GM12892 (cell line): ENCODE results near the gene KREMEN1.

Experiments used
- DNase-seq: peaks from one replicate; pipeline ENCODE4 v3.0.0; 2011; ENCODE audit not compliant: insufficient read length
- FAIRE-seq: peaks from 2 replicates; lab custom pipeline; 2011; peaks lifted over from hg19 to GRCh38; lab: Jason Lieb, UNC
- POLR2A ChIP-seq: IDR thresholded peaks from 2 replicates; pipeline ENCODE4 v1.6.1; 2011; ENCODE audit warnings: low read depth, low read length, control low read depth
- POLR2AphosphoS5 ChIP-seq: IDR thresholded peaks from 2 replicates; pipeline ENCODE4 v1.6.1; 2011; ENCODE audit warnings: low read depth, low read length, control low read depth
- TAF1 ChIP-seq: IDR thresholded peaks from 2 replicates; pipeline ENCODE4 v1.6.1; 2011; ENCODE audit warnings: low read depth, mild to moderate bottlenecking, control low read depth, low read length, borderline replicate concordance

KREMEN1 gene

DNA sequence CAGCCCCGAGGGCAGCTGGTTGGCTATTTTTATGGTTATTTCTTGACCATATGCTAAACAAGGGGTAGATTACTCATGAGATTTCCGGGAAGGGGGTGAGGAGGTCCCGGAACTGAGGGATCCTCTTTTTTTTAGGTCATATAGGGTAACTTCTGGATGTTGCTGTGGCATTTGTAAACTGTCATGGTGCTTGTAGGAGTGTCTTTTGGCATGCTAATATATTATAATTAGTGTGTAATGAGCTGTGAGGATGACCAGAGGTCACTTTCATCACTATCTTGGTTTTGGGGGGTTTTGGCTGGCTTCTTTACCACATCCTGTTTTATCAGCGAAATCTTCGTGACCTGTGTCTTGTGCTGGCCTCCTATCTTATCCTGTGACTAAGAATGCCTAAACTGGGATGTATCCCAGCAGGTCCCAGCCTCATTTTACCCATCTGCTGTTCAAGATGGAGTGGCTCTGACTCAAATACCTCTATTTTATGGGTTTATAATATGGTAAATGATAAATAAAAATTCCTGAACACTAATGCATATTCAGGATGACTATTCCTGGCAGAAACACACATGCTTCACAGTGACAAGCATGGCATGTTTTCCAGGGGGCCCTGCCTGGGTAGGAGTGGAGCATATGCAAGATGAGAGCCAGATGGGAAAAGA, 11.2 kb downstream of the KREMEN1 start:
- DNase-seq = no peak
- FAIRE-seq = no peak
- no peak for TF ChIP-seq TAF1

DNA sequence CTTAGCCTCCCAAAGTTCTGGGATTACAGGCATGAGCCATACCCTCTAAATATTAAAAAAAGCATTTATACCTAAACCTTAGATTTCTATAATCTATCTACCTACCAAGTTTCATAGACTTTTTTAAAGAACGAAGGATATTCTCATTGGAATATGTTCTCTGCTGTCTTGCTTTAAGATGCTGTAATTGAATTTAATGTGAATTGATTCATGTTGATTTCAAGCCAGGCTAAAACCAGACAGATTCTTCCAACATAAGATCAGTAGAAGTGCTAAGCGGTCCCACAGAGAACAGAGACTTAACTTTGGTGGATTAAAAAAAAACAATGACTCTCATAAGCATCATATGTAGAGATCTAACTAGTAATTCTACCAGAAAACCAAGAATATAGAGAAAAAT, 14.2 kb downstream of the KREMEN1 start:
- DNase-seq = no peak
- TF ChIP-seq POLR2AphosphoS5 (no peak), POLR2A (no peak), TAF1 (no peak)
- no peak for FAIRE-seq

DNA sequence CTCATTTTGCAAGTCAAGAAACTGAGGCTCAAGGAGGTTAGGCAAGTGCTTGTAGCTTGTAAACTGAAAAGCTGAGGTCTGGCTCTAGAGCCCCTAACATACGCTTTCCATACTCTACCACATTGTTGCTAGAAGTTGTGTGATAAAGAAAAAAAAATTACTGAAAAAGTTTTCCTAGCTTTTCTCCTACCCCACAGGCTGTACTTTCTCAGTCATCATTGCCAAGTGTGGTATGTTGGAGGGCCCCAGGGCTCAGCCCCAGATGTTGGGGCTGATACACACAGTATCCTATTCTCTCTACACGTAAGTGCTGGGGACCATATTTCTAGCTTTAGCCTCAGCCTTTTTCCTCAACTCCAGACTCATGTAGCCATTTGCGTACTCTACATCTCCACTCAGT, 16.0 kb downstream of the KREMEN1 start:
- FAIRE-seq (no peak), DNase-seq (no peak)
- TF ChIP-seq POLR2A (no peak), POLR2AphosphoS5 (no peak), TAF1 (no peak)

DNA sequence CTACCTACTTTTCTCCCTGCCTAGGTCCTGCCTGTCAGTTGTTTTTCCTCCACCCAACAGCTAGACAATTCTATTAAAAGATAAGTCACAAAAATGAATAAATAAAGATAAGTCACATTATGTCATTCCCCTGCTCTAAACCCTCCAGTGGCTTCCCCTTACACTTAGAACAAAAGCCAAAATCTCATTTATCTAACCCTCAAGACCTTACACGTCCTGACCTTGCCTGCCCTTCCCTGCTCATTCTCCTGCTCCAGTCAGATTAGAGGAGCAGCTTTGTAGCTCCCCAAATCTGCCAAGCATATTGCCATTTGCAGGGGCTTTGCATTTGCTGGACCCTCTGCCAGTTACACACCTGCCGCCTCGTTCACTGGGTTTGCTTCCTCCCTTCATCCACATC, 16.7 kb downstream of the KREMEN1 start:
- FAIRE-seq = no peak
- DNase-seq = no peak
- no peak for TF ChIP-seq POLR2A
- TF ChIP-seq POLR2AphosphoS5 = no peak
- no peak for TF ChIP-seq TAF1

DNA sequence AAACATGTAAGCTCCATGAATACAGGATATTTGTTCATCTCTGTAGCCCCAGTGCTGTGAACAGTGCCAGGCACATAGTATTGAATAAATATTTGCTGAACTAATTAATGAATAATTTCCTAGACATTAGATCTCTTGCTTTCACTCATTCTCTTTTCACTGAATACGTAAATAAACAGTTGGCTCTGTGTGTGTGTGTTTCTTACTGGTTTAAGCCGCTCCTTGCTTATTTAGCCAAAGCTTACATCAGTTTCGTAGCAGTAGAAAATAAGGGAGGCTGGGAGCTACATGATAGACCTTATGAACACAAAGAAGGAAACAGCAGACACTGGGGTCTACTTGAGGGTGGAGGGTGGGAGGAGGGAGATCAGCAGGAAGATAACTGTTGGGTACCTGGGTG, 17.2 kb downstream of the KREMEN1 start:
- FAIRE-seq = no peak
- TF ChIP-seq TAF1 = no peak
- TF ChIP-seq POLR2AphosphoS5 = no peak
- TF ChIP-seq POLR2A = no peak
- DNase-seq = no peak

DNA sequence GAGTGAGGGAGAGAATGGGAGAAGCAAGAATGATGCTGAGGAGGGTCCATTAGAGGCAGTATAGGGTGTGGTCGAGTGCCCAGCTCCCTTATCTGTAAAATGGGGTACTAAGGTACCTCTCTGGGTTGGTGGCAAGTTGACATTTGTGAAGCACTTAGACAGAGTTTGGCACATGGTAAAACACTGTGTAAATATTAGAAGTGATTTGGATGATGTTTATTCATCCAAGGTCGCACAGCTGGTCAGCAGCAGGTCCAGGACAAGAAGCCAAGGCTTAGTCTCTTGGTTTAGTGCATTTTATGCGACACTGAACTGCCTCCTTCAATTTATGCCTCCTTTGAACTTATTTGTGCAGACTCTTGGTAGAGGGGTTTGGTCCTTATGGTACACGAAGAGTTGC, 19.4 kb downstream of the KREMEN1 start:
- TF ChIP-seq POLR2AphosphoS5 = no peak
- no peak for TF ChIP-seq POLR2A
- no peak for TF ChIP-seq TAF1
- FAIRE-seq (no peak), DNase-seq (no peak)

DNA sequence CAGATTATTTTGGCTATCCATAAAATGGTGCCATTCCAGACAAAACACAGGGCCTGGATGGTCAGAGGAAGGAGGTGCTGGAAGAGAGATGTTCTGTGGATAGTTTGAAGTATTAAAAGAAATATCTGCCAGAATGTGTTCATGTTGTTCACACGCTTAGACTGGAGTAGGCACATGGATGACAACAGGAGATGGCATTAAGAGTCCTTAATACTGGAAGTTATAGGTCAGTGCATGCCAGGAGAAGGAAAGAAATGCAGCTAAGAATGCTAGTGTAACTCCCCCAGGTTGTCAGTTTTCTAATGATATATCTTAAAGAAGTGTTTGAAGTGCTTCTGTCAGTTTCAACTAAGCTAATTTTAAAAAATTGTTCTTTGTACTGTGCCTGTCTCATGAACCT, 20.2 kb downstream of the KREMEN1 start:
- FAIRE-seq (no peak), DNase-seq (no peak)
- no peak for TF ChIP-seq POLR2AphosphoS5
- TF ChIP-seq POLR2A = no peak
- no peak for TF ChIP-seq TAF1

DNA sequence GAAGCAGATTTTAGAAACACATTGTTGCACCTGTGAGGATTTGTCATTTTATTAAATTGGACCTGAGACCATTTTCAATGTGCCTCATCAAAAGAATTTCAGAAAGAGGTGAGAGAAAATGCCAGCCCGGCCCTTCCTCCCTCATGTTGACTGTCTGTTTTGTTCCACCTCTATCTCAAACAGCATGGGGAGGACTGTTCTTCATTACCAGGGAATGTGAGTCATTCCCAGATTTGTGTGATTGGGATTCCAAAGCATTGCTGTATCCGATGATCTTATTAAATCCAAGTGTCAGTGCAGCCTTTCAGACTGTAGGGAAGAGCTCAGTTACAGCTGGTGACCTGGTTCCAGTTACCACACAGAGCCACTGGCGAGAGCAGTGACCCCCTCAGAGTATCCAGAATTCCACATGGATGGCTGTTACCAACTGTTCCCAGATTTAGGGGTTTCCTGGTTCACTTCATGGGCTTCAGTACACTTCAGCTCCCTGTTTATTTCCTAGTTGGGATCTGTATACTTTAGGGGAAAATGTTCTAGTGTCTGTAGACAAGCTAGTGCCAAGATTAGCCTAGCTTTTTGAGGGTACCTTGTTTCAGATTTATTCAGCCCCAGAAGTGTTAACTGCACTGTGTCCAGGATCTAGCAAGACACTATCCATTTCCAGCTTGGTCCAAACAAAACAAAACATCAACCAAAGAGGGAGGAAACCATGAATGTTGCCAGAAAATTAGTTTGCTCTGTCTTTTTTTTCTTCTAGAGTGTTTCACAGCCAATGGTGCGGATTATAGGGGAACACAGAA, 20.9 kb downstream of the KREMEN1 start:
- TF ChIP-seq POLR2A = no peak
- no peak for TF ChIP-seq TAF1
- TF ChIP-seq POLR2AphosphoS5 = no peak
- FAIRE-seq (no peak), DNase-seq (no peak)

DNA sequence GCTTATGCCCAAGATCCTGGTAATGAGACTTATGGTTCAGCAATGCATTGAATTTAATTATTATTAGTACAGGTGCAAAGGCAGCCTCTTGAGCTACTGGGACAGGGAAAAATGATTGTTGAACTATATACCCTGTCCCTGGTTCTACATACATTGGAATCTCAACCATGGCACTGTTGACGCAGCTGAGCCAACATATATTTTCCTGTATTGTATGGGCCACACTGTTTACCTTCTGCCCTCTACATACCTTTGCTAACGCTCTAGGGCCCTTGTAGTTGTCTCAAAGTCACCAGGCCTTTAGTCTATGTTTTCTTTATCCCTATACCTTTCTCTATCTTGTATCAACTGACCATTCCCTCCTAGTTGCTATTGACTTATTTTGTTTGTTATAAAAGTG, 22.6 kb downstream of the KREMEN1 start:
- TF ChIP-seq POLR2AphosphoS5 (no peak), POLR2A (no peak), TAF1 (no peak)
- no peak for FAIRE-seq
- no peak for DNase-seq

DNA sequence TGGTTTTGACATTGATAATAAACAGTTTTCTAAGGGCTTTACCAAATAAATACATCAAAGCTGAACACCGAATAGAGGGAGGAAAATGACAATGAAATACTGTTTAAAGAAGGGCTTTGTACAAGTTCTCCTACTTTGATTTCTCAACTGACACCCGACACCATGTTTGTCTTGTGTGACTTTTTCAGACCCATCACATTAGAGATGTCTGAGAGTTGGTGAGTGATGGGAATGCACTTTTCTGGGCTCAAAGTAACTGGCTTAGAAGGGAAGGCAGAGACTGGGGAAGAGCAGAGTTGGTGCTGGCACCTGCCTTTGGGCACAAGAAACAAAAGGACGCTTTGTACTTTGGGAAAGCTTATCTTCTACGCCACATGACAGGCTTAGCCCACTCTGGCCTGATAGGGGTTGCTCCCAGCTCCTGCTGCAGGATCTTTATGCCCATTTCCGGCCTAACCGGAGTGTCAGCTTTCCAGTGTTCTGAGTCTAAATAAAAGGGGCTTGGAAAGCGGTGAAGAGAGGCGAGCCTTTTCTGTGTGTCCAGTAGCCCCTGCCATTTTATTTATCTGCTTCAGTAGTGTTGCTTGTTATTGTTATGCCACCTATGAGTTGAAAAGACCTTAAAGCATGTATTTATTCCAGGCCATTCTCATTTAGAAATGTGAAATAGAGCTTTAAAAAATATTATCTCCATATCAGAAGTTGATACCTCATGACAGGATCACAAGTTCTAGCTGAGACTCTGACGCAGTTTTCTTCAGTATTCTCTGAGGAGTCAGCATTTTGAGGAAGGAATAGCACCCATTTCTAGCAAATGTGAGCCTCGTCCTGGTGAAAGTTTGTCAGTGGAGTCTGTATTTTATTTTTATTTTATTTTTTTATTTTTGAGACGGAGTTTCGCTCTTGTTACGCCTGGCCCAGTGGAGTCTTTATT, 24.2 kb downstream of the KREMEN1 start:
- DNase-seq = no peak
- no peak for FAIRE-seq
- no peak for TF ChIP-seq POLR2AphosphoS5
- TF ChIP-seq TAF1 = no peak
- TF ChIP-seq POLR2A = no peak

DNA sequence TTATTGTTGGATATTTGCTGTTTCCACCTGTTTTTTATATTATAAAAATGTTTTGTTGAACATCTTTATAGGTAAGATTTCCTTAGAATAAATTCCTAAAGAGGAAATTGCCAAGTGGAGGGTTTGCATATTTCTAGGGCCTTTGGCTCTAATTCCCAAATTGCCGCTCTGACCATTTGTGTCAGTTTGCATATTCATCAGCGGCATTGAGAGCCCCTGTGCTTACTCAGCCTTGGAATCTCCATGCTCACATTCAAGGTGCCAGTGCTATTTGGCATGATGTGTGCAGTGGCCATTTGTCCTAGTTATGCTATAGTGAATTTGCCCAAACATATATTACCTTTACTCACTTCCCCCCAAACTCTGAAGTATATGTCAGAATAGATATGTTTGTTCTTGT, 25.5 kb downstream of the KREMEN1 start:
- DNase-seq (no peak), FAIRE-seq (no peak)
- TF ChIP-seq TAF1 (no peak), POLR2A (no peak), POLR2AphosphoS5 (no peak)

DNA sequence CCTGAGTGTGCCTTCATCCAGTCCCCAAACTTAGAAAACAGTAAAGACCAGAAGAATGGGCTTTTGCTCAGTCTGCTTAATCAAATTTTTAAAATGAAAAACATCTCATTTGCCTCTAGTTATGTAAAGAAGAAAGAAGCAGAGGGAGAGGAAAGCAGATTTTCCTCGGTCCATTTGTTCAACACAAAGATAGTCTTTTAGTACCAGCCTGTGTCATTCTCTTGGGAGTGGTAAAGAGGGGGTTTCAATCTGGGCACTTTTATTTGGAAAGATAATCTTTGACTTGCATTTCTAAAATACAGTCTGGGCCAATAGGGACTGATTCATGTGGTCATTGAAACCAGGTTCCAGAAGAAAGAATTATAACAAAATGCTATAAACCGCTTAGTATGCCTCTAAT, 29.5 kb downstream of the KREMEN1 start:
- FAIRE-seq = no peak
- DNase-seq = no peak
- TF ChIP-seq POLR2A (no peak), TAF1 (no peak), POLR2AphosphoS5 (no peak)
